ENCODE measurements around the gene LRRC8E.

- TF ChIP-seq CTCF (IDR thresholded peaks at IDR 0.05), result no peak
- TF ChIP-seq POLR2A (IDR thresholded peaks at IDR 0.05), result no peak
- TF ChIP-seq POLR2AphosphoS5 (IDR thresholded peaks at IDR 0.05), result no peak
These were observed 37.2 kb upstream of the LRRC8E start for GRCh38 chr19:7850945-7851622.

Measured in sigmoid colon (tissue), 4 donors.